ENCODE measurements around the gene LAG3.

DNA sequence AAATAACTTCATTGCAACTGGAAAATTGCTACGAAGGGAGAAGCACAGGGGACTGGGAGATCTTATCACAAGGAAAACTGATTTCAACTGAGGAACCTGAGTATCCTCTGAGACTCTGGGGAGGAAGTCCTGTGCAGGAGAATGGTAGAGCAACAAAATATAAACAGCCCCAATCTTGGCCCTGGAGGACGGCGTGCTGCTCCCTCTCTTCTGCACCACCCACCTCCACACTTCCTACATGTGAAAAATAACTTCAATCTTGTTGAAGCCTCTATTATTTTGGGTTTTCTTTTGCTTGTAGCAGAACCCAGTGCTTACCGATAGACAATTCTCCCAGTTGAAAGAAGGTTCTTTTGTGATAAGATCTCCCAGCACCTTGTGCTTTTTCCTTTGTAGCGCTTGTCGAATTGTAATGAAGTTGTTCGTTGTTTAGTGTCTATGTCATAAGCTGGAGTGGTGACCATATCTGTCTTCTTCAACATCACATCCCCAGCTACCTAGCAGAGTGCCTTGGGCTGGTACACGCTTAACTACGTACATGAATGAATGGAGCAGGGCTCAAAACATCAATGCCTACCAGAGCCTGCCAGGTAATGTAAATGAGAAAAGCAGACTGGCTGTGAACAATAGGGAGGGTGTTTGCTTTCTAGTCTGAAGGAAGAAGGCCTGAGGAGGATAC lies 14.2 kb downstream of the LAG3 start:
- no peak for TF ChIP-seq CTCF (IDR thresholded peaks at IDR 0.05)
- TF ChIP-seq, protein P1, sequence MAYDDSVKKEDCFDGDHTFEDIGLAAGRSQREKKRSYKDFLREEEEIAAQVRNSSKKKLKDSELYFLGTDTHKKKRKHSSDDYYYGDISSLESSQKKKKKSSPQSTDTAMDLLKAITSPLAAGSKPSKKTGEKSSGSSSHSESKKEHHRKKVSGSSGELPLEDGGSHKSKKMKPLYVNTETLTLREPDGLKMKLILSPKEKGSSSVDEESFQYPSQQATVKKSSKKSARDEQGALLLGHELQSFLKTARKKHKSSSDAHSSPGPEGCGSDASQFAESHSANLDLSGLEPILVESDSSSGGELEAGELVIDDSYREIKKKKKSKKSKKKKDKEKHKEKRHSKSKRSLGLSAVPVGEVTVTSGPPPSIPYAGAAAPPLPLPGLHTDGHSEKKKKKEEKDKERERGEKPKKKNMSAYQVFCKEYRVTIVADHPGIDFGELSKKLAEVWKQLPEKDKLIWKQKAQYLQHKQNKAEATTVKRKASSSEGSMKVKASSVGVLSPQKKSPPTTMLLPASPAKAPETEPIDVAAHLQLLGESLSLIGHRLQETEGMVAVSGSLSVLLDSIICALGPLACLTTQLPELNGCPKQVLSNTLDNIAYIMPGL (CRISPR knock-in tag; IDR thresholded peaks at IDR 0.05): no peak
- TF ChIP-seq JUN (CRISPR knock-in tag; IDR thresholded peaks at IDR 0.05): no peak
